Parathyroid adenoma (tissue), 2 donors: ENCODE measurements around the gene PROZ.

Source experiments
- H2AFZ ChIP-seq: fragments of 300-600 bp; sonication (generic); one replicate; pipeline ENCODE4 v1.7.0; 2017; ENCODE audit warnings: antibody characterized with exemption, mild to moderate bottlenecking
- H3K27ac ChIP-seq: fragments of 300-600 bp; sonication (generic); one replicate; pipeline ENCODE4 v1.7.0; 2017
- H3K27me3 ChIP-seq: fragments of 300-600 bp; sonication (generic); one replicate; pipeline ENCODE4 v1.7.0; 2017; ENCODE audit warnings: low read length; ENCODE audit not compliant: control insufficient read depth, insufficient read depth
- H3K36me3 ChIP-seq: fragments of 300-600 bp; sonication (generic); one replicate; pipeline ENCODE4 v1.7.0; 2017; ENCODE audit warnings: low read length; ENCODE audit not compliant: control insufficient read depth, insufficient read depth
- H3K4me1 ChIP-seq: fragments of 300-600 bp; sonication (generic); one replicate; pipeline ENCODE4 v1.7.0; 2017; ENCODE audit warnings: control low read depth
- H3K4me2 ChIP-seq: fragments of 300-600 bp; sonication (generic); one replicate; pipeline ENCODE4 v1.7.0; 2017; ENCODE audit warnings: low read length
- H3K4me3 ChIP-seq: fragments of 300-600 bp; sonication (generic); one replicate; pipeline ENCODE4 v1.7.0; 2017; ENCODE audit warnings: low read depth, low read length
- H3K79me2 ChIP-seq: fragments of 300-600 bp; sonication (generic); one replicate; pipeline ENCODE4 v1.7.0; 2017; ENCODE audit warnings: control low read depth
- H3K9ac ChIP-seq: fragments of 300-600 bp; sonication (generic); one replicate; pipeline ENCODE4 v1.7.0; 2017; ENCODE audit warnings: mild to moderate bottlenecking
- H3K9me3 ChIP-seq: fragments of 300-600 bp; sonication (generic); one replicate; pipeline ENCODE4 v1.7.0; 2017; ENCODE audit warnings: low read length; ENCODE audit not compliant: control insufficient read depth
- TF ChIP-seq, protein P1 (sequence below): fragments of 300-600 bp; sonication (generic); IDR thresholded peaks from one replicate; pipeline ENCODE4 v1.7.0; 2017; ENCODE audit warnings: antibody characterized with exemption, mild to moderate bottlenecking
- donor health status: primary hyperparathyroidism.

The PROZ gene

GRCh38 chr13:113116206-113116800, 42.1 kb upstream of the PROZ start:
- Histone ChIP-seq H3K79me2 (no peaks in the 10 kb centered on the region), H3K4me2 (no peak overlapping the region), H3K4me1 (no peaks in the 10 kb centered on the region), H3K9me3 (no peaks in the 10 kb centered on the region), H3K4me3 (no peak overlapping the region), H3K9ac (no peak overlapping the region), H2AFZ (no peak overlapping the region), H3K27me3 (no peaks in the 10 kb centered on the region), H3K27ac (no peak overlapping the region), H3K36me3 (no peaks in the 10 kb centered on the region)
- TF ChIP-seq, protein P1, sequence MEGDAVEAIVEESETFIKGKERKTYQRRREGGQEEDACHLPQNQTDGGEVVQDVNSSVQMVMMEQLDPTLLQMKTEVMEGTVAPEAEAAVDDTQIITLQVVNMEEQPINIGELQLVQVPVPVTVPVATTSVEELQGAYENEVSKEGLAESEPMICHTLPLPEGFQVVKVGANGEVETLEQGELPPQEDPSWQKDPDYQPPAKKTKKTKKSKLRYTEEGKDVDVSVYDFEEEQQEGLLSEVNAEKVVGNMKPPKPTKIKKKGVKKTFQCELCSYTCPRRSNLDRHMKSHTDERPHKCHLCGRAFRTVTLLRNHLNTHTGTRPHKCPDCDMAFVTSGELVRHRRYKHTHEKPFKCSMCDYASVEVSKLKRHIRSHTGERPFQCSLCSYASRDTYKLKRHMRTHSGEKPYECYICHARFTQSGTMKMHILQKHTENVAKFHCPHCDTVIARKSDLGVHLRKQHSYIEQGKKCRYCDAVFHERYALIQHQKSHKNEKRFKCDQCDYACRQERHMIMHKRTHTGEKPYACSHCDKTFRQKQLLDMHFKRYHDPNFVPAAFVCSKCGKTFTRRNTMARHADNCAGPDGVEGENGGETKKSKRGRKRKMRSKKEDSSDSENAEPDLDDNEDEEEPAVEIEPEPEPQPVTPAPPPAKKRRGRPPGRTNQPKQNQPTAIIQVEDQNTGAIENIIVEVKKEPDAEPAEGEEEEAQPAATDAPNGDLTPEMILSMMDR = no peak

DNA sequence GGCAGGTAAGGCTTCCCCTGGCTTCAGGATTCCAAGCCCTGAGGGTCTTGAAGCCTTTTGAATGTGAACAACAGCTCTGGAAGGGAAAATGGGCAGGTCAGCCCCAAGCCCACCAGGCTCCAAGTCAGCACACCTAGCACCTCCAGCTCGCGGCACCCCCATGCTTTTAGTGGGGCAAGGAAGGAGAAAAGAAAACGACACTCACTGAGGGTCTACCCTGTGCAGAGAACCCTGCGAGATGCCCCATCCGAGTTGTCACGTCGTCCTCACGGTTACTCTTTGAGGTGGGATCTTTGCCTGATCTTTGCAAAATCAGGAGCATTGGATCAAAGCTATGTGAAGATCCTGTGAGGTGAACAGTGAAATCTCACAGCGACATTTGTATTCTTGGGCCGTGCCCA, 41.6 kb upstream of the PROZ start:
- H3K4me3 ChIP-seq = no peak overlapping the region
- TF ChIP-seq, protein P1 = no peak
- no peaks in the 10 kb centered on the region for H3K27me3 ChIP-seq
- H3K27ac ChIP-seq = no peak overlapping the region
- H3K9me3 ChIP-seq = no peaks in the 10 kb centered on the region
- H3K9ac ChIP-seq = no peak overlapping the region
- no peaks in the 10 kb centered on the region for H3K36me3 ChIP-seq
- no peaks in the 10 kb centered on the region for H3K4me1 ChIP-seq
- no peak overlapping the region for H3K4me2 ChIP-seq
- no peaks in the 10 kb centered on the region for H3K79me2 ChIP-seq
- H2AFZ ChIP-seq = no peak overlapping the region

DNA sequence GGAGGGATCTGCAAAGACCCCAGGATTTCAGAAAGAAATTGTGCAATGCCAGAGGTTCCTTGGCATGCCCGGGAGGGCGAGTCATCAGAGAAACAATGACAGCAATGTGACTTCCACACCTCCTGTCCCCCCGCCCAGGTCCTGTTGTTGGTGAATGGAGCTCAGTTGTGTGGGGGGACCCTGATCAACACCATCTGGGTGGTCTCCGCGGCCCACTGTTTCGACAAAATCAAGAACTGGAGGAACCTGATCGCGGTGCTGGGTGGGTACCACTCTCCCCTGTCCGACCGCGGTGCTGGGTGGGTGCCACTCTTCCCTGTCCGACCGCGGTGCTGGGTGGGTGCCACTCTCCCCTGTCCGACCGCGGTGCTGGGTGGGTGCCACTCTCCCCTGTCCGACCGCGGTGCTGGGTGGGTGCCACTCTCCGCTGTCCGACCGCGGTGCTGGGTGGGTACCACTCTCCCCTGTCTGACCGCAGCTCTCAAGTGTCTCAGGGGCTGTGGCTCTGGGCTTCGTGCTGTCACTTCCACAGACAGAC, 41.0 kb upstream of the PROZ start:
- TF ChIP-seq, protein P1 = no peak
- no peak overlapping the region for H3K9ac ChIP-seq
- no peaks in the 10 kb centered on the region for H3K27me3 ChIP-seq
- H3K79me2 ChIP-seq = no peaks in the 10 kb centered on the region
- H3K36me3 ChIP-seq = no peaks in the 10 kb centered on the region
- H3K4me2 ChIP-seq = no peak overlapping the region
- H3K4me3 ChIP-seq = no peak overlapping the region
- H2AFZ ChIP-seq = no peak overlapping the region
- H3K4me1 ChIP-seq = no peaks in the 10 kb centered on the region
- H3K27ac ChIP-seq = no peak overlapping the region
- H3K9me3 ChIP-seq = no peaks in the 10 kb centered on the region

DNA sequence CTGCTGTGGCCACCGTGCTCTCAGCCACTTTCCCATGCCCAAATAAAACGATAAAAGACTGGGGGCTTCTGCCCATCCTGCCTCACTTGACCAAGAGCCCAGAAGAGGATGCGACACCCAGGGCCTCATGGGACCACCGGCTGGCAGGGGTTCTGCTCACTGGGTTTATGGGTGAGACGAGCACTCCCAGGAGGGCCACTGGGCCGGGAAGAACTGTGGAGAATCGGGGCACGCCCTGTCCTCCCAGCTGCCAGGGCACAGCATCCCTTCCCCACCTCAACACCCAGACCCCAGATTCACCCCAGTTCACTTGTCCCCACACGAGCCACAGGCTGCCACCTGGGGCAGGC, 40.6 kb upstream of the PROZ start:
- Histone ChIP-seq H3K36me3 (no peaks in the 10 kb centered on the region), H3K4me1 (no peaks in the 10 kb centered on the region), H2AFZ (no peak overlapping the region), H3K4me3 (no peak overlapping the region), H3K9me3 (no peaks in the 10 kb centered on the region), H3K9ac (no peak overlapping the region), H3K79me2 (no peaks in the 10 kb centered on the region), H3K27me3 (no peaks in the 10 kb centered on the region), H3K4me2 (no peak overlapping the region), H3K27ac (no peak overlapping the region)
- TF ChIP-seq, protein P1 = no peak
